GM12878 (cell line): ENCODE results near the gene POU6F2.

Source experiments
- CTCF ChIP-seq, 3 experiments: IDR thresholded peaks in 2 of 3; conservative IDR thresholded peaks in 1 of 3; 2 replicates each; pipeline ENCODE4 v1.5.1; 2011; ENCODE audit warnings: low read depth in 3 of 3, low read length in 3 of 3, mild to moderate bottlenecking in 3 of 3, control low read depth in 2 of 3, moderate library complexity in 2 of 3, inconsistent platforms in 1 of 3, mixed read lengths in 1 of 3; ENCODE audit not compliant: control insufficient read depth in 2 of 3, insufficient read depth in 1 of 3; ENCODE audit errors: extremely low read depth in 1 of 3
- EGR1 ChIP-seq, 2 experiments: IDR thresholded peaks; 1 replicate in 1 of 2; 2 replicates in 1 of 2; pipeline ENCODE4 v1.6.1; 2011 to 2012; ENCODE audit warnings: low read depth in 2 of 2, low read length in 2 of 2, borderline replicate concordance in 1 of 2, mild to moderate bottlenecking in 1 of 2, moderate library complexity in 1 of 2
- EP300 ChIP-seq, 2 experiments: fragments of 150-350 bp in 1 of 2; IDR thresholded peaks; 2 replicates each; pipeline ENCODE4 v1.6.1; 2011 to 2012; ENCODE audit warnings: low read depth in 2 of 2, low read length in 2 of 2, borderline replicate concordance in 1 of 2, improper control_type of control experiment in 1 of 2, inconsistent platforms in 1 of 2; ENCODE audit not compliant: control insufficient read depth in 1 of 2
- POLR2A ChIP-seq: IDR thresholded peaks from 2 replicates; pipeline ENCODE4 v1.6.1; 2011; ENCODE audit warnings: low read depth, mild to moderate bottlenecking, low read length
- POLR2AphosphoS2 ChIP-seq: IDR thresholded peaks from 2 replicates; pipeline ENCODE4 v1.6.1; 2011; ENCODE audit warnings: low read depth, mild to moderate bottlenecking, low read length, improper control_type of control experiment, moderate library complexity
- RCOR1 ChIP-seq: conservative IDR thresholded peaks from 2 replicates; pipeline ENCODE4 v1.6.1; 2012; ENCODE audit warnings: low read depth, low read length, improper control_type of control experiment
- SMC3 ChIP-seq: IDR thresholded peaks from 2 replicates; pipeline ENCODE4 v1.6.1; 2011; ENCODE audit warnings: low read length, improper control_type of control experiment, borderline replicate concordance
- TAF1 ChIP-seq: IDR thresholded peaks from 2 replicates; pipeline ENCODE4 v1.6.1; 2011; ENCODE audit warnings: mild to moderate bottlenecking, low read depth, low read length, borderline replicate concordance
- ZNF217 ChIP-seq: fragments of 450-650 bp; IDR thresholded peaks from 2 replicates; pipeline ENCODE4 v1.6.1; 2017; ENCODE audit warnings: antibody characterized with exemption, mild to moderate bottlenecking

GRCh38 chr7:39240864-39241263 lies 263.2 kb downstream of the POU6F2 start:
- no peak for TF ChIP-seq SMC3
- TF ChIP-seq CTCF (IDR thresholded peaks at IDR 0.05 in 2 of 3, conservative IDR thresholded peaks at IDR 0.05 in 1 of 3; ENCODE audit: control insufficient read depth in 2 of 3, extremely low read depth in 1 of 3, insufficient read depth in 1 of 3, low read depth in 3 of 3, low read length in 3 of 3): no peak
- TF ChIP-seq POLR2AphosphoS2: no peak
- no peak for TF ChIP-seq ZNF217
- no peak for TF ChIP-seq EP300 (IDR thresholded peaks at IDR 0.05; ENCODE audit: borderline replicate concordance in 1 of 2, control insufficient read depth in 1 of 2, low read depth in 2 of 2, low read length in 2 of 2)
- no peak for TF ChIP-seq EGR1 (IDR thresholded peaks at IDR 0.05; ENCODE audit: borderline replicate concordance in 1 of 2, low read depth in 2 of 2, low read length in 2 of 2)
- no peak for TF ChIP-seq POLR2A
- TF ChIP-seq RCOR1: no peak
- TF ChIP-seq TAF1: no peak
